Measurements from ENCODE around the gene WDSUB1.

DNA sequence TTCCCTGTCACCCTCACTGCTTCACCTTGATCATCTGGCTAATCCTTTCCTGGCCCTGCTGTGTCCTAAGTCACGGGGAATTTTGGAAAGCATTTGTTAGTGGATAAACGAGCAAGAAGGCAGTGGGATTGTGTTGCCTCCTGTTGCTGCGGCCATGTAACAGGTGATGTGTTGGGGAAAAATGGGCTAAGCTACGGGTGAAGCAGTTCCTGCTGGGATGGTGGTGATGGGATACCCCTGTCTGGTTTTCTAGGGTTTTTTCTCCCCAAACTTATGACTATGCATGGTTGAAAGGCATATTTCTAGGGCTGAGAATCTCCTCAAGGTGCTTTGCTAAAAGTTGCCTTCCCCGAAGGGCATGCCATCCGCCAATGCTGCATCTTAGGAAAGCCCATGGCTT lies 68.1 kb downstream of the WDSUB1 start:
- TF ChIP-seq CTCF (IDR thresholded peaks at IDR 0.05; ENCODE audit: low read depth, low read length) (no peak), POLR2A (IDR thresholded peaks at IDR 0.05; ENCODE audit: extremely low read depth, insufficient read length) (no peak)
- TF ChIP-seq, protein P1, sequence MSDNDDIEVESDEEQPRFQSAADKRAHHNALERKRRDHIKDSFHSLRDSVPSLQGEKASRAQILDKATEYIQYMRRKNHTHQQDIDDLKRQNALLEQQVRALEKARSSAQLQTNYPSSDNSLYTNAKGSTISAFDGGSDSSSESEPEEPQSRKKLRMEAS (IDR thresholded peaks at IDR 0.05; ENCODE audit: low read depth, low read length) = no peak
